SH-SY5Y (cell line): ENCODE data around the gene NFIA.

Source experiments
- GATA2 ChIP-seq: IDR thresholded peaks from 2 replicates; pipeline ENCODE4 v1.6.1; 2011; ENCODE audit warnings: mild to moderate bottlenecking, low read depth, low read length
- GATA3 ChIP-seq: IDR thresholded peaks from 2 replicates; pipeline ENCODE4 v1.6.1; 2011; ENCODE audit warnings: low read depth, mild to moderate bottlenecking, low read length, moderate library complexity

GRCh38 chr1:61284936-61285335, 202.6 kb downstream of the NFIA start:
- TF ChIP-seq GATA2 (no peak), GATA3 (no peak)
